WERI-Rb-1 (cell line): ENCODE results near the gene ANXA3.
"Not testable (repeated sequence)": the region's sequence is repeated elsewhere in the genome, so short reads cannot be mapped to it uniquely, and the experiment has no call there.

Experiments used
- DNase-seq: peaks from one replicate; pipeline ENCODE4 v3.0.0-alpha.2; 2020
- H3K27ac ChIP-seq: fragments of 250-450 bp; sonication (Bioruptor Pico); 2 replicates; pipeline ENCODE4 v1.5.1; 2020; ENCODE audit warnings: mild to moderate bottlenecking, moderate library complexity
- H3K27me3 ChIP-seq: fragments of 250-450 bp; sonication (Bioruptor Pico); 2 replicates; pipeline ENCODE4 v1.5.1; 2021; ENCODE audit warnings: mild to moderate bottlenecking, low read depth, moderate library complexity; ENCODE audit not compliant: insufficient read depth, severe bottlenecking
- H3K36me3 ChIP-seq: fragments of 250-450 bp; sonication (Bioruptor Pico); 2 replicates; pipeline ENCODE4 v1.5.1; 2020; ENCODE audit warnings: mild to moderate bottlenecking, moderate library complexity
- H3K4me3 ChIP-seq: 2 replicates; pipeline ENCODE4 v1.5.1; 2011; ENCODE audit warnings: low read depth, mild to moderate bottlenecking, control low read depth, low read length
- H3K9me3 ChIP-seq: fragments of 250-450 bp; sonication (Bioruptor Pico); 2 replicates; pipeline ENCODE4 v1.5.1; 2021; ENCODE audit warnings: mild to moderate bottlenecking, moderate library complexity; ENCODE audit not compliant: severe bottlenecking
- CTCF ChIP-seq: IDR thresholded peaks from 2 replicates; pipeline ENCODE4 v1.5.1; 2011; ENCODE audit warnings: low read depth, mild to moderate bottlenecking, control low read depth, inconsistent platforms, low read length

ANXA3 gene

GRCh38 chr4:78545275-78546246 lies 6.0 kb upstream of the ANXA3 start:
- Histone ChIP-seq H3K36me3 (no peaks in the 10 kb centered on the region), H3K4me3 (no peak overlapping the region), H3K9me3 (no peaks in the 10 kb centered on the region), H3K27me3 (no peaks in the 10 kb centered on the region), H3K27ac (no peak overlapping the region)
- no peak for DNase-seq
- no peak for TF ChIP-seq CTCF

GRCh38 chr4:78547899-78548298 lies 3.7 kb upstream of the ANXA3 start:
- H3K36me3 ChIP-seq, H3K27ac ChIP-seq, H3K27me3 ChIP-seq, H3K4me3 ChIP-seq, DNase-seq, H3K9me3 ChIP-seq: not testable (repeated sequence)

- not testable (repeated sequence) for H3K9me3 ChIP-seq, H3K27me3 ChIP-seq, H3K4me3 ChIP-seq, H3K27ac ChIP-seq, DNase-seq, H3K36me3 ChIP-seq
These were observed 2.7 kb upstream of the ANXA3 start for GRCh38 chr4:78548889-78549288.

DNA sequence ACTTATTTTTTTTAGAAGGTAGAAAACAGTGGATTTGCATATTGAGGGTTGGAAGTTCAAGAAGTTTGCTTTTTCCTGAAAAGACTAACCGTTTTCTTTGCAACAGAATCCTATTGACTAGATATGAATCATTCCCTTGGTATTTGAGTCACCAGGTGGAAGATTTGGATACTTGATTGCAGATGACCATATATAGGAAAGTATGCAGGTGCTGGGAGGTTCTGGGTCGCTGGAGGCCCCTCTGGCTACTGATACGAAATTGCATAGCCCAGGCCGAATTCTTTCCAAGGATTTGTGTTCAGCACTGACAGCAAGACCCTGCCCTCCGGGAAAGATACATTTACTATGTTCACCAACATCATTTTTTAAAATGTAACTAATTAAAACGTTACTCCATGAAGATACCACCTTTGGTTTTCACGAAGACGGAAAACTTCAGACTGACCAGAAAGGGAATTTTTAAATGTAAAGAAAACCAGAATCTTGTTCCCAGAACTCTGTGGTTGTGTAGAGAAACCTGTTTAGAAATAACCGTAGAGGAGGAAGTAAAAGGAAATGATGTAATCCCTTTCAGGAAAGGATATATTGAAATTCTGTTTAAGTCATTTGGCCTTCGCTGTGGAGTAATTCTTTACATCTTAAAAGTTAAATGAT lies 946 bp downstream of the ANXA3 start:
- Histone ChIP-seq H3K27me3 (no peaks in the 10 kb centered on the region), H3K9me3 (no peaks in the 10 kb centered on the region), H3K36me3 (no peaks in the 10 kb centered on the region), H3K27ac (no peak overlapping the region), H3K4me3 (no peak overlapping the region)
- DNase-seq: no peak
- TF ChIP-seq CTCF: no peak

GRCh38 chr4:78553043-78553396 lies 1.4 kb downstream of the ANXA3 start:
- no peak for DNase-seq
- Histone ChIP-seq H3K27ac (no peak overlapping the region), H3K27me3 (no peaks in the 10 kb centered on the region), H3K36me3 (no peaks in the 10 kb centered on the region), H3K9me3 (no peaks in the 10 kb centered on the region), H3K4me3 (no peak overlapping the region)
- TF ChIP-seq CTCF: no peak

DNA sequence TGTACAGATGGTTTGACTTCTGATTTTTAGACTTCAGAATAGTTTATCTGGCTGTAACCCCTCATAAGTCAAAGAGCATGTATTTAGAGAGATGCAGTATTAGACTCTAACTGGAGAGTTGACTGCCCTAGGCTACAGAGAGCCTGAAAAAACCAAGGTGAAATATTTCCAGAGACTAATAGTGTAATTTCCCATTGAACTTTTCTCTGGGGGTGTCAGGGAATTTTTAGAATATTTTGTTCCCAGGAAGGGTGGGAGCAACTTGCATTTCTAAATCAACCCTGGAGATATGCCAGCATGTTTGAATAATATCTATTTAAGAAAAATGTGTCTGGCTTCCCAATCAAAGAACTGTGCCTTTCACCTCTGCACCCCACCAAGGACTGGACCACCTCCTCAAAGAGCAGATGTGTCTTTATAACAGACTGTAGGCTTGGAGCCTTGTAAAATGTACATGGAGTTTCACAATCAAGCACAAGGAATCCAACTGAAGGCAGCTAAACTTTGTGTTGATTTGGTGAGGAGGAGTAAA lies 2.0 kb downstream of the ANXA3 start:
- Histone ChIP-seq H3K27ac (no peak overlapping the region), H3K36me3 (no peaks in the 10 kb centered on the region), H3K27me3 (no peaks in the 10 kb centered on the region), H3K9me3 (no peaks in the 10 kb centered on the region), H3K4me3 (no peak overlapping the region)
- no peak for DNase-seq
- TF ChIP-seq CTCF: no peak
